K562 (cell line): Measurements from ENCODE around the gene MCCC1. TPM values are rescaled to one million over a fixed set of nuclear protein-coding genes. Genes with fewer than 3 reads are reported as not detected.

Experiments
- ARID2 ChIP-seq: fragments of 450-650 bp; IDR thresholded peaks from 2 replicates; pipeline ENCODE4 v1.6.1; 2017; ENCODE audit warnings: antibody characterized with exemption, mild to moderate bottlenecking
- C11orf30 ChIP-seq: fragments of 450-650 bp; IDR thresholded peaks from 2 replicates; pipeline ENCODE4 v1.6.1; 2016; ENCODE audit warnings: low read depth, mild to moderate bottlenecking
- DLX4 ChIP-seq: fragments of 250-450 bp; sonication (Bioruptor Pico); IDR thresholded peaks from 2 replicates; pipeline ENCODE4 v1.6.1; 2021; ENCODE audit warnings: mild to moderate bottlenecking
- EGR1 ChIP-seq: fragments of 450-650 bp; conservative IDR thresholded peaks from 2 replicates; pipeline ENCODE4 v1.6.1; 2017; ENCODE audit warnings: mild to moderate bottlenecking
- FOS ChIP-seq: IDR thresholded peaks from 3 replicates; pipeline ENCODE4 v1.6.1; 2011; ENCODE audit not compliant: insufficient read length; ENCODE audit errors: extremely low read depth
- HNRNPLL ChIP-seq: fragments of 200-400 bp; formaldehyde crosslinking; IDR thresholded peaks from 2 replicates; pipeline ENCODE4 v1.6.1; 2017; ENCODE audit warnings: low read length, low read depth, mild to moderate bottlenecking; ENCODE audit not compliant: poor library complexity, severe bottlenecking
- KLF1 ChIP-seq: fragments of 450-650 bp; IDR thresholded peaks from 2 replicates; pipeline ENCODE4 v1.6.1; 2016; ENCODE audit warnings: missing genetic modification characterization, missing compliant biosample characterization
- NCOR1 ChIP-seq: fragments of 450-650 bp; IDR thresholded peaks from 2 replicates; pipeline ENCODE4 v1.6.1; 2016; ENCODE audit warnings: mild to moderate bottlenecking, moderate library complexity
- NFIC ChIP-seq: fragments of 450-650 bp; IDR thresholded peaks from 2 replicates; pipeline ENCODE4 v1.6.1; 2017; ENCODE audit warnings: mild to moderate bottlenecking, inconsistent platforms
- NONO ChIP-seq, 2 experiments: fragments of 200-400 bp in 1 of 2; fragments of 450-650 bp in 1 of 2; formaldehyde crosslinking in 1 of 2; IDR thresholded peaks; 2 replicates each; pipeline ENCODE4 v1.6.1; 2017; ENCODE audit warnings: low read depth in 2 of 2, mild to moderate bottlenecking in 2 of 2, moderate library complexity in 2 of 2, low read length in 1 of 2
- NR2C2 ChIP-seq, 2 experiments: fragments of 200-800 bp in 1 of 2; sonication (Bioruptor generic) in 1 of 2; sonication (generic) in 1 of 2; formaldehyde crosslinking in 1 of 2; IDR thresholded peaks; 2 replicates each; pipeline versions ENCODE4 v1.6.1 to v1.8.0; 2016 to 2022; ENCODE audit warnings: mild to moderate bottlenecking in 1 of 2, missing compliant biosample characterization in 1 of 2, missing genetic modification characterization in 1 of 2, missing genetic modification reagents in 1 of 2
- SMAD4 ChIP-seq: fragments of 250-450 bp; sonication (Bioruptor Pico); conservative IDR thresholded peaks from 2 replicates; pipeline ENCODE4 v1.8.0; 2021; ENCODE audit warnings: inconsistent platforms, mild to moderate bottlenecking, moderate library complexity
- VEZF1 ChIP-seq: fragments of 200-800 bp; sonication (Bioruptor generic); IDR thresholded peaks from 2 replicates; pipeline ENCODE4 v1.6.1; 2017; ENCODE audit warnings: missing genetic modification characterization, missing compliant biosample characterization
- ZBTB17 ChIP-seq: fragments of 450-650 bp; formaldehyde crosslinking; IDR thresholded peaks from 2 replicates; pipeline ENCODE4 v1.4.0; 2020; ENCODE audit warnings: mild to moderate bottlenecking
- ZFP36 ChIP-seq: fragments of 150-350 bp; IDR thresholded peaks from 2 replicates; pipeline ENCODE4 v1.6.1; 2018; ENCODE audit warnings: low read length, low read depth; ENCODE audit not compliant: partially characterized antibody
- ZNF431 ChIP-seq: sonication (generic); formaldehyde crosslinking; IDR thresholded peaks from 2 replicates; pipeline ENCODE4 v1.8.0; 2022; ENCODE audit warnings: mild to moderate bottlenecking, missing genetic modification reagents
- polyA plus RNA-seq, 8 experiments: library from polyadenylated mRNA; depleted of rRNA in 4 of 8; stranded (reverse) in 5 of 8; unstranded in 3 of 8; fragments of >200 nt; fragmentation: Nextera tagmentation in 2 of 8; fragmentation: Illumina TruSeq in 1 of 8; extraction: Ambion mirVana in 2 of 8; extraction: Trizol in 1 of 8; gene quantifications; 2 replicates each; pipeline versions ENCODE4 v1.2.1 to v1.2.3, GENCODE V29; 2011 to 2014; ENCODE audit warnings: inconsistent platforms in 1 of 8, missing spikeins in 1 of 8
- total RNA-seq, 7 experiments: library from RNA; depleted of rRNA in 6 of 7; stranded (reverse); fragments of >200 nt in 6 of 7; fragmentation: Illumina TruSeq in 2 of 7; extraction: Trizol in 2 of 7; gene quantifications; 2 replicates each; pipeline versions ENCODE4 v1.2.1 to v1.2.3, GENCODE V29; 2011 to 2021; ENCODE audit warnings: low replicate concordance in 1 of 7
- TF ChIP-seq, protein P1 (sequence below), 2 experiments: fragments of 450-650 bp; formaldehyde crosslinking in 1 of 2; IDR thresholded peaks; 2 replicates each; pipeline versions ENCODE4 v1.4.0 to v1.6.1; 2014 to 2020; ENCODE audit warnings: mild to moderate bottlenecking in 2 of 2, borderline replicate concordance in 1 of 2, low read depth in 1 of 2

The MCCC1 gene
- total and polyA plus RNA-seq, 9 of the 15 experiments (the other 6 are each of a cell fraction or from before 2014, with no cell fraction given): 13.7 to 26.9 (median 23.0) TPM

DNA sequence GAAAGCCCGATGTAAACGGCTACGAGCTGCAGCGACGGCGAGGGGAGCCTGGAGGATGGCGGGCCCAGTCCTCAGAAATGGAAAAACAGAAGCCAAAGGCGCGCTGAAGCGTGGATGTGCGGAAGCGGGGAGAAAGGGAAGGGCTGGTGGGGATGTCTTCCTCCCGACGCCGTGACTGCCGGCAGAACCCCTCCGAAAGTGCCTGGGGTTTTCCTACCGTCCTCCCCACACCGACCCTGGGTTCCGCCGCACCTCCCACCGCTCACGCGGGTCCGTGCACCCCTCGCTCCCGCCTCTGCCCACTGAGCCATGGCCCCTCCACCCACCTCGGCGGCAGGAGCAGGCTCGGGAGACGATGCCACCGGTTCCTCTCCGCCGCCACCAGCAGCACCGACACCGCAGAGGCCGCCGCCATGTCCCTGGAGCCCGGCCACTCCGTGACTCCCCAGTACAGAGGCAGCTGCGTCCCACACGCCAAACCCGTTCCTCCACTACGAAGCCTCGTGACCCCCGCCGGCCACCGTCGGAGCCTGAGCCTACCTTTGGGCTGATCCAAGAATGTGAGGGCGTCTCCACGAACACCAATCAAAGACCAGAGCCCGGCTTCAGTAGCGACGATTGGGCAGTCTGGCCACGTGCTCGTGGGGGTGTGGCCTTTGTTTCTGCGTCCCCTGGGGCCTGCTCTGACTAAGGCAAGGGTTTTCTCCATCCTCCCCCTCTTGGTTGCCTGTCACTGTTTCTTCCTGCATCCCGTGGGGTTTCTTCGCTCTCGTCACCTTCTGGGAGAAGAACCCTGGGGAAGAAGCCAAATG, at the start of gene MCCC1 (continued):
- TF ChIP-seq NCOR1 (no peak), ZBTB17 (no peak; the same call in 1 of the 2 replicates), ZNF431 (no peak), DLX4 (CRISPR knock-in tag) (no peak), NR2C2 (CRISPR knock-in tag; IDR thresholded peaks at IDR 0.05) (peak; percentile 73; the same call in 1 of the 2 replicates), NR2C2 (tag; IDR thresholded peaks at IDR 0.05) (peak; percentile 60), VEZF1 (CRISPR knock-in tag) (peak; percentile 67), FOS (peak; percentile 94), ARID2 (no peak), NFIC (peak; percentile 58; the same call in 1 of the 2 replicates), C11orf30 (peak; percentile 50), HNRNPLL (peak; percentile 95), ZFP36 (no peak), NONO (IDR thresholded peaks at IDR 0.05; ENCODE audit: low read depth in 2 of 2, low read length in 1 of 2) (no peak; a peak in 1 of 4 replicates), KLF1 (tag) (peak; percentile 61; the same call in 1 of the 2 replicates), SMAD4 (CRISPR knock-in tag) (0 out of 2 replicates have a peak, but pooled peaks have one; percentile 34), EGR1 (peak; percentile 69)
- TF ChIP-seq, protein P1, sequence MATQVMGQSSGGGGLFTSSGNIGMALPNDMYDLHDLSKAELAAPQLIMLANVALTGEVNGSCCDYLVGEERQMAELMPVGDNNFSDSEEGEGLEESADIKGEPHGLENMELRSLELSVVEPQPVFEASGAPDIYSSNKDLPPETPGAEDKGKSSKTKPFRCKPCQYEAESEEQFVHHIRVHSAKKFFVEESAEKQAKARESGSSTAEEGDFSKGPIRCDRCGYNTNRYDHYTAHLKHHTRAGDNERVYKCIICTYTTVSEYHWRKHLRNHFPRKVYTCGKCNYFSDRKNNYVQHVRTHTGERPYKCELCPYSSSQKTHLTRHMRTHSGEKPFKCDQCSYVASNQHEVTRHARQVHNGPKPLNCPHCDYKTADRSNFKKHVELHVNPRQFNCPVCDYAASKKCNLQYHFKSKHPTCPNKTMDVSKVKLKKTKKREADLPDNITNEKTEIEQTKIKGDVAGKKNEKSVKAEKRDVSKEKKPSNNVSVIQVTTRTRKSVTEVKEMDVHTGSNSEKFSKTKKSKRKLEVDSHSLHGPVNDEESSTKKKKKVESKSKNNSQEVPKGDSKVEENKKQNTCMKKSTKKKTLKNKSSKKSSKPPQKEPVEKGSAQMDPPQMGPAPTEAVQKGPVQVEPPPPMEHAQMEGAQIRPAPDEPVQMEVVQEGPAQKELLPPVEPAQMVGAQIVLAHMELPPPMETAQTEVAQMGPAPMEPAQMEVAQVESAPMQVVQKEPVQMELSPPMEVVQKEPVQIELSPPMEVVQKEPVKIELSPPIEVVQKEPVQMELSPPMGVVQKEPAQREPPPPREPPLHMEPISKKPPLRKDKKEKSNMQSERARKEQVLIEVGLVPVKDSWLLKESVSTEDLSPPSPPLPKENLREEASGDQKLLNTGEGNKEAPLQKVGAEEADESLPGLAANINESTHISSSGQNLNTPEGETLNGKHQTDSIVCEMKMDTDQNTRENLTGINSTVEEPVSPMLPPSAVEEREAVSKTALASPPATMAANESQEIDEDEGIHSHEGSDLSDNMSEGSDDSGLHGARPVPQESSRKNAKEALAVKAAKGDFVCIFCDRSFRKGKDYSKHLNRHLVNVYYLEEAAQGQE (IDR thresholded peaks at IDR 0.05; ENCODE audit: borderline replicate concordance): peak; percentile 81
- TF ChIP-seq, protein P1 (CRISPR knock-in tag; IDR thresholded peaks at IDR 0.05; ENCODE audit: low read depth): peak; percentile 43; the same call in 1 of the 2 replicates
